GM18870 (cell line): ENCODE results near the gene ADGRV1.
A peak's percentile ranks its signal among the peaks of the same experiment; 100 is the strongest.
"Not testable (repeated sequence)": the region's sequence is repeated elsewhere in the genome, so short reads cannot be mapped to it uniquely, and the experiment has no call there.

Experiments
- ATAC-seq: cut with Tn5 transposase; IDR thresholded peaks from one replicate; pipeline ENCODE4 v1.9.1; 2021; ENCODE audit warnings: moderate library complexity; ENCODE audit not compliant: unreplicated experiment

ADGRV1 gene

GRCh38 chr5:90802474-90803317 is 244.1 kb downstream of the ADGRV1 start:
- ATAC-seq, result peak; percentile 74

GRCh38 chr5:90803381-90803780 is 244.8 kb downstream of the ADGRV1 start:
- no peak for ATAC-seq

- no peak for ATAC-seq
Observed at GRCh38 chr5:90803876-90804275, 245.3 kb downstream of the ADGRV1 start.

DNA sequence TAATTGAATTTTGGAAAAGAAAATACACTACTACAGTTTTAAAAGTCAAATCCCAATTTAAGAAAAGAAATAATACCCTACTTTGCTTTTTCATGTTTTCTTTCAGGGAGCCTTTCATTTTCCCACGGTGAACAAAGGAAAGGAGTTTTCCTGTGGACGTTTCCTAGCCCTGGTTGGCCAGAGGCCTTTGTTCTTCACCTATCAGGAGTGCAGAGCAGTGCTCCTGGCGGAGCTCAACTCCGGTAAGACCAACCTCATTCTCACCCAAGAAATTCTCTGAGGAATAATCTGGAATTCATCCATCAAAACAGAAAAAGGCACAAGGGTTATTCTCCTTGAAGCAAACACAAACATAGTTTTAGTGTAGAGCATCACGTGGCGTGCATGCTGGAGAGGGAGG is 248.9 kb downstream of the ADGRV1 start:
- ATAC-seq, result no peak

DNA sequence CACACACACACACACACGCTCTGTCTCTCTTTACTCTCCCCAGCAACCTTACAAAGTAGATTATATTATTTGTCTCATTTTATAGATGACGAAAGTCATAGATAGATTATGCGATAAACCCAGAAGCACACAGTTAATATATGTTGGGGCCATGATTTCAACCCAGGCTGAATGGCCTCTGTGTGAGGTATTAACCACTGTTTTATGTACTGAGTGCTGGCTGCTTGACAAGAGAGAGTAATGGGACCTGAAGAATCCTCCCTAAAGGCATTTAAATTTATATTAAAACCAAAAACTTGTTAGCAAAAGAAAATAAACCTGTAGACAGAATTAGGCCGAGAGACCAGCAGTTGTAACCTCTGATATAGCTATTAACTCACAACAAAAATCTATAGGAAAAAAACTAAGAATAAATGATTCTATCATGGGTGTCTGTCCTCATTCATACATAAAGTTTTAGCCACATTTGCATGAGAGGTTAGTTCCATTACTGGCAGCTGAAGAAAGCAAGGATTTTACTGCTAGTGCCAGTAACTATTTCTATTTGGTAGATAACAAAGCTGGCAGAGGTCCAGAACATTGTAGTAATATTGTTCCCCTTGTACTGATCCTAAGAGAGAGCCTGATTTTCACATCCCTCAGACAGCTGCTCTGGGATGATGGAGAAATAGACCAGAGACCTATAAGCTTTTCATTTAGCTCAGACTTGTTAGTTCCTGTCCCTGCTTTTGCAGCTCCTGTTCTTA is 250.9 kb downstream of the ADGRV1 start:
- no peak for ATAC-seq

- ATAC-seq, result no peak
Observed at GRCh38 chr5:90810211-90810610, 251.6 kb downstream of the ADGRV1 start.

- no peak for ATAC-seq
Observed at GRCh38 chr5:90813392-90813791, 254.8 kb downstream of the ADGRV1 start.

DNA sequence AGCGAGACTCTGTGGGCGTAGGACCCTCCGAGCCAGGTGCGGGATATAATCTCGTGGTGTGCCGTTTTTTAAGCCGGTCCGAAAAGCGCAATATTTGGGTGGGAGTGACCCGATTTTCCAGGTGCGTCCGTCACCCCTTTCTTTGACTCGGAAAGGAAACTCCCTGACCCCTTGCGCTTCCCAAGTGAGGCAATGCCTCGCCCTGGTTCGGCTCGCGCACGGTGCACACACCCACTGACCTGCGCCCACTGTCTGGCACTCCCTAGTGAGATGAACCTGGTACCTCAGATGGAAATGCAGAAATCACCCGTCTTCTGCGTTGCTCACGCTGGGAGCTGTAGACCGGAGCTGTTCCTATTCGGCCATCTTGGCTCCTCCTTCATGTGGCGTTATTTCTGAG is 263.5 kb downstream of the ADGRV1 start:
- not testable (repeated sequence) for ATAC-seq

DNA sequence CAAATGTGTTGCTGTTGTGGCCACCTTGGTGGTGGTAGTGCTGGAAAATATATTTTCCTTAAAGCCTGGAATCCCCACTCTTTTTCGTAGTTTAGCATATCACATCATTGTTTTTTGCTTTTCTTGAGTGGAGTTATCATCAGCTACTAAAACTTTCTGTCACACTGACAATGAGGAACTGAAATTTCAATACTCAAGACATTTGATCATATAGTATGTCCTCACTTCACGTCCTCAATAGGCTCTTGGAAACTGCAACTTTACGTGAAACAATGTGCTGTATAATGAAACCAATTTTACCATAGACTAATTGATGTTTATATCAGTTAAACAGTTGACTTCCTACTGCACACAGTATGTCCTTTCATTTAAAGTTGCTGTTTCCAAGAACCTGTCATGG is 265.8 kb downstream of the ADGRV1 start:
- no peak for ATAC-seq

- no peak for ATAC-seq
Observed at GRCh38 chr5:90830058-90830457, 271.5 kb downstream of the ADGRV1 start.

GRCh38 chr5:90833753-90834152 is 275.2 kb downstream of the ADGRV1 start:
- ATAC-seq, result no peak

GRCh38 chr5:90834711-90835110 is 276.1 kb downstream of the ADGRV1 start:
- no peak for ATAC-seq

- peak; percentile 72 for ATAC-seq
Observed at GRCh38 chr5:90843443-90843842, 284.8 kb downstream of the ADGRV1 start.

- no peak for ATAC-seq
Observed at GRCh38 chr5:90844931-90845330, 286.3 kb downstream of the ADGRV1 start.

- ATAC-seq, result no peak
Observed at GRCh38 chr5:90845723-90846554, 287.3 kb downstream of the ADGRV1 start.

DNA sequence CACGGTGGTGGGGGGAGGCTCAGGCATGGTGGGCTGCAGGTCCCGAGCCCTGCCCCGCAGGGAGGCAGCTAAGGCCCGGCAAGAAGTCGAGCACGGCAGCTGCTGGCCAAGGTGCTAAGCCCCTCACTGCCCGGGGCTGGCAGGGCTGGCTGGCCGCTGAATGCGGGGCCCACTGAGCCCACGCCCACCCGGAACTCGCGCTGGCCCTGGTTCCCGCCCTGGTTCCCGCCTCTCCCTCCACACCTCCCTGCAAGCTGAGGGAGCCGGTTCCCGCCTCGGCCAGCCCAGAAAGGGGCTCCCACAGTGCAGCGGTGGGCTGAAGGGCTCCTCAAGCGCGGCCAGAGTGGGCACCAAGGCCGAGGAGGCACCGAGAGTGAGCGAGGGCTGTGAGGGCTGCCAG is 289.0 kb downstream of the ADGRV1 start:
- ATAC-seq, result not testable (repeated sequence)

DNA sequence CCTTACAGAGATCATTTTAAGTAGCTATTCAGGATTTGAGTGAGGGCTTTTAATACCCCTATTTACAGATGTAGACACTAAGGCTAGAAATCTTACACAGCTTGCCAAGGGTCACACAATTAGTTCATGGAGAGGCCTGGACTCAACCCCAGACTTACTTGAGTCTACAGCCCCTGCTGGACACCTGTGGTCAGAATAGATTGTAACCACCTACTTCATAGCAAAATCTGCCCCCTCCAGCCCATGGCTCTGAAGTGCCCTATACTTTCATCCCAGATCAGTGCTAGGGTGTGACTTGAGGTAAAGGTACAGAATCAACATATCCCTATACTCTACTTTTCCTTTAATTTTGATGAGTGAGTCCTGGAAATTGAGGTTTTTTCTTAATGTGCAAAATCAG is 291.3 kb downstream of the ADGRV1 start:
- ATAC-seq, result no peak

DNA sequence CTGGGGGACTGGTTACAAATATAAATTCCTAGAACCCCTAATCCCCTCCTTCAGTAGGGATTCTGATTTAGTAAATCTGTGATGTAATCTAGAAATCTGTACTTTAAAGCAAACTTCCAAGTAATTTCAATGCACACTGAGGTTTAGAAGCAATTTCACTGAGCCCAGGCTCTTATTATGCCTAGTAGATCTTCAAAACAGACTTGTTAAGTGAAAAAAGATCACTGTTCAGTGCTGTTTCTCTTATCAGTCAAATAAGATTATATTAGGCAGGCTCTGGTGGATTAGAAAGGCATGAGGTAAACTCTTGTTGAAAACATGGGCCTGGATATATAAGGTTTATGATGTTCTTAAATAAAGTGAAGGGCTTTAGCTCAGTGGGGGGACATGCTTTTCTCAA is 293.9 kb downstream of the ADGRV1 start:
- no peak for ATAC-seq

DNA sequence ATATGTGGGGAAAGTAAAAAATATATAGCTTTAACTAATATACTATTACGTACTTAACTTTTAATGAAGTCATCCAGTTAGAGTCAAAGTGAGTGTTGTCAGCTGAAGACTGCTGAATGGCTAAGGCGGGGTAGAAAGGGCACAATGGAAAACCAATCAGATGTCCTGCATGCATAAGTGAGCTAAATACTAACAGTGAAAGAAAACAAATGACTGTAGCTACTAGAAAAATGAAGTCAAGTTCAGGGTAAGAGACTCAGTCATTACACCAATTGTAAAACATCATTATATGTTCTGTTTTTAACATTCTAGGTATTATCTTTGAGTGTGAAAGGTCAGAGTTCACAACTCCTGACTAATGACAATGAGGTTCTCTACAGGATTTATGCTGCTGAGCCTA is 295.2 kb downstream of the ADGRV1 start:
- ATAC-seq, result peak; percentile 45

DNA sequence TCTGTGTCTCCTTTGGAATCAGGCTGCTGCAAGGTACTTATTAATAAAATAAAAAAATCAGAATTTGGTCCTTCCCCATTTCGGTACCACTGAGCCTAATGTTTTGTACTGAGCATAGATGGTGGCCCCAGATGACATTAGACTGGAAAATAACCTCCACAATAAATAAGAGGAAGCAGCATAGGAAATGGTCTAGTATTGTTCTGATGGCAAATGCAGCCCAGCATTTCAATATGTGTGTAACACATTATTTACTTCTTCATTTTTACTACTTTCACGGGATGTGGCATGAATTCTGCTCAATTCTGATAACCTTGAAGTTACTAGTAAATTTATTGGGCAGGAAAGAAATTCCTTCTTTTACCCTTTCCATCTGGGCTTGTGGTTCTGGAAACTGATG is 295.6 kb downstream of the ADGRV1 start:
- no peak for ATAC-seq

DNA sequence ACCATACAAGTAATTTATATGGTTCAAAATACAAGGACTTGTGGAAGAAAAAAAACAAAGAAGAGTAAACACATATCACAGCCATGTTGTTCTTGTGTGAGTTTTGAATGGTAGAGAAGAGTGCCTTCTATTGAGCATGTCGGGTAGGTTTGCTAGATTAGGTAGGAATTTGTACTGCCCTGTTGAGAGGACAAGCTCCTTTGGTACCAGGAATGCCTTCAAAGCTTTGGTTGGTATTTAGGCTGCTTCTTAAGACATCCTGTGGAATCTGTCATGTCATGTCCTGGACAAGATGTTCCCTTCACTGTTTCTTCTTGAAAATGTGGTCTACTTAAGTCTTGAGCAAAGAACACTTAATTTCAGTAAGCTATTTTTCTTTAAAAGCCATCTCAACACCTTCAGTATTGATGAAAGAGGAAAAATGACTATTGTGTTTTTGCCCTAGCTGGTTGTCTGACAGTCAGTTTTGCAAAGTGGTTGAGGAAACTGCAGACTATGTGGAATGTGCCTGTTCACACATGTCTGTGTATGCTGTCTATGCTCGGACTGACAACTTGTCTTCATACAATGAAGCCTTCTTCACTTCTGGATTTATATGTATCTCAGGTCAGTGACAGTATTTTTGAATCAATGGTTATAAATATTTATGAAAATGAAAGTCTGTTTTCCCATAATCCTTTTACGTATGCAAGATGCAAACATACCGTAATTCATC is 296.9 kb downstream of the ADGRV1 start:
- ATAC-seq, result no peak
